ENCODE data around the gene STMP1. TPM values are rescaled to one million over a fixed set of nuclear protein-coding genes. Genes with fewer than 3 reads are reported as not detected.

STMP1 gene
- total and polyA plus RNA-seq, 2 of the 4 experiments (the other 2 are of a cell fraction), result 6.1 to 28.3 TPM

DNA sequence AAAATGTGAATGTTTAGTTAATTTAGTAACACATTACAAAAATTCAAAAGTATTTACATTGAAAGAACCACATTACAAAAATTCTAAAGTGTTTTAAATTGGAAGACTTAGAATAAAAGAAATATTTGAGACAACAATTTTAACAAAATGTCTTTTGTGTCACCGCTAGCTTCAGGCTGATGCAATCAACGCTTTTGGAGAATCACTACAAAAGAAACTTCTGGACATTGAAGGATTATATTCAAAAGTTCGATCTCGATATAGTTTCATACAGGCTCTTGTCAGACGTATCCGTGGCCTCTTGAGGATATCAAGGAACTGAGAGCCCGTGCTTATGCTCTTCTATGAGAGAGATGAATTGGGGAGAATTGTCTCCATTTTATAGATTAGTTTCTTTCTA, 14.1 kb upstream of the STMP1 start:
- CTCF ChIA-PET, result no interaction called here

More for the DNA sequence above, 14.1 kb upstream of the STMP1 start:
- H3K18ac ChIP-seq (ENCODE audit: low read depth, low read length), result no peak overlapping the region
- BruUV-seq (replicated peaks), result no TSS peak
- H3K56ac ChIP-seq (ENCODE audit: extremely low read depth, insufficient read depth, low read length), result no peak overlapping the region
- POLR2A ChIA-PET (ENCODE audit: unreplicated experiment), result no interaction called here
- no peak overlapping the region for H2BK120ac ChIP-seq (ENCODE audit: low read depth, low read length)
- in situ Hi-C loops (cut with MboI; ENCODE audit: low sequenced_read_pairs), result loop anchor here (10.0 kb wide), 1 partner anchor 373 kb away; no protein-coding TSS in a partner anchor
- no peak overlapping the region for H2BK20ac ChIP-seq (ENCODE audit: low read depth, low read length)
- no peaks in the 10 kb centered on the region for H3K79me1 ChIP-seq (ENCODE audit: low read depth in 1 of 2, low read length in 2 of 2)
- TF ChIP-seq CEBPB (IDR thresholded peaks at IDR 0.05; ENCODE audit: low read depth, low read length) (no peak), POLR2A (IDR thresholded peaks at IDR 0.05; ENCODE audit: low read depth, low read length) (no peak), MAZ (IDR thresholded peaks at IDR 0.05; ENCODE audit: borderline replicate concordance, low read depth, low read length) (no peak), NFE2L2 (IDR thresholded peaks at IDR 0.05; ENCODE audit: low read depth, low read length) (no peak), CHD1 (IDR thresholded peaks at IDR 0.05; ENCODE audit: low read depth, low read length) (no peak), MXI1 (IDR thresholded peaks at IDR 0.05; ENCODE audit: borderline replicate concordance, low read depth, low read length) (no peak), RAD21 (IDR thresholded peaks at IDR 0.05; ENCODE audit: low read length) (no peak), RFX5 (IDR thresholded peaks at IDR 0.05; ENCODE audit: low read depth, low read length) (no peak), FOS (IDR thresholded peaks at IDR 0.05; ENCODE audit: low read depth, low read length) (no peak), BHLHE40 (IDR thresholded peaks at IDR 0.05; ENCODE audit: low read depth, low read length) (no peak), MAFK (IDR thresholded peaks at IDR 0.05; ENCODE audit: low read depth, low read length) (no peak), RCOR1 (IDR thresholded peaks at IDR 0.05; ENCODE audit: insufficient replicate concordance, low read length) (no peak), SMC3 (IDR thresholded peaks at IDR 0.05; ENCODE audit: low read depth, low read length) (no peak)
- TF ChIP-seq, protein P1, sequence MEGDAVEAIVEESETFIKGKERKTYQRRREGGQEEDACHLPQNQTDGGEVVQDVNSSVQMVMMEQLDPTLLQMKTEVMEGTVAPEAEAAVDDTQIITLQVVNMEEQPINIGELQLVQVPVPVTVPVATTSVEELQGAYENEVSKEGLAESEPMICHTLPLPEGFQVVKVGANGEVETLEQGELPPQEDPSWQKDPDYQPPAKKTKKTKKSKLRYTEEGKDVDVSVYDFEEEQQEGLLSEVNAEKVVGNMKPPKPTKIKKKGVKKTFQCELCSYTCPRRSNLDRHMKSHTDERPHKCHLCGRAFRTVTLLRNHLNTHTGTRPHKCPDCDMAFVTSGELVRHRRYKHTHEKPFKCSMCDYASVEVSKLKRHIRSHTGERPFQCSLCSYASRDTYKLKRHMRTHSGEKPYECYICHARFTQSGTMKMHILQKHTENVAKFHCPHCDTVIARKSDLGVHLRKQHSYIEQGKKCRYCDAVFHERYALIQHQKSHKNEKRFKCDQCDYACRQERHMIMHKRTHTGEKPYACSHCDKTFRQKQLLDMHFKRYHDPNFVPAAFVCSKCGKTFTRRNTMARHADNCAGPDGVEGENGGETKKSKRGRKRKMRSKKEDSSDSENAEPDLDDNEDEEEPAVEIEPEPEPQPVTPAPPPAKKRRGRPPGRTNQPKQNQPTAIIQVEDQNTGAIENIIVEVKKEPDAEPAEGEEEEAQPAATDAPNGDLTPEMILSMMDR (conservative IDR thresholded peaks at IDR 0.05; ENCODE audit: low read depth, low read length), result no peak
- TF ChIP-seq, protein P2, sequence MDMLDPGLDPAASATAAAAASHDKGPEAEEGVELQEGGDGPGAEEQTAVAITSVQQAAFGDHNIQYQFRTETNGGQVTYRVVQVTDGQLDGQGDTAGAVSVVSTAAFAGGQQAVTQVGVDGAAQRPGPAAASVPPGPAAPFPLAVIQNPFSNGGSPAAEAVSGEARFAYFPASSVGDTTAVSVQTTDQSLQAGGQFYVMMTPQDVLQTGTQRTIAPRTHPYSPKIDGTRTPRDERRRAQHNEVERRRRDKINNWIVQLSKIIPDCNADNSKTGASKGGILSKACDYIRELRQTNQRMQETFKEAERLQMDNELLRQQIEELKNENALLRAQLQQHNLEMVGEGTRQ (IDR thresholded peaks at IDR 0.05; ENCODE audit: low read depth, low read length), result no peak
- TF ChIP-seq, protein P3, sequence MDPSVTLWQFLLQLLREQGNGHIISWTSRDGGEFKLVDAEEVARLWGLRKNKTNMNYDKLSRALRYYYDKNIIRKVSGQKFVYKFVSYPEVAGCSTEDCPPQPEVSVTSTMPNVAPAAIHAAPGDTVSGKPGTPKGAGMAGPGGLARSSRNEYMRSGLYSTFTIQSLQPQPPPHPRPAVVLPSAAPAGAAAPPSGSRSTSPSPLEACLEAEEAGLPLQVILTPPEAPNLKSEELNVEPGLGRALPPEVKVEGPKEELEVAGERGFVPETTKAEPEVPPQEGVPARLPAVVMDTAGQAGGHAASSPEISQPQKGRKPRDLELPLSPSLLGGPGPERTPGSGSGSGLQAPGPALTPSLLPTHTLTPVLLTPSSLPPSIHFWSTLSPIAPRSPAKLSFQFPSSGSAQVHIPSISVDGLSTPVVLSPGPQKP (IDR thresholded peaks at IDR 0.05; ENCODE audit: borderline replicate concordance, low read depth, low read length), result no peak
- WGBS, 2 experiments (ENCODE audit: extremely low coverage in 2 of 2, insufficient read length in 1 of 2), result no CpG with 5 or more reads among the region's 7 CpGs
- H3K4me2 ChIP-seq (ENCODE audit: low read depth, low read length), result no peak overlapping the region
- no peak overlapping the region for H2BK15ac ChIP-seq (ENCODE audit: low read depth, low read length)
- no peak overlapping the region for H2BK5ac ChIP-seq (ENCODE audit: low read depth, low read length, poor library complexity, severe bottlenecking)
- no peak overlapping the region for H4K91ac ChIP-seq (ENCODE audit: insufficient read depth, low read depth, low read length)
- H3K14ac ChIP-seq (replicated peaks; ENCODE audit: low read depth, low read length), result no peak overlapping the region
- H3K9ac ChIP-seq (ENCODE audit: low read depth, low read length), result no peak overlapping the region
- no peaks in the 10 kb centered on the region for H3K9me3 ChIP-seq (ENCODE audit: control insufficient read depth, insufficient read depth, low read length)
- H3K9me1 ChIP-seq (ENCODE audit: insufficient read depth, low read length), result 0 out of 2 replicates have a peak, but pooled peaks cover 5% of the 10 kb centered on the region
- peaks cover 11% of the 10 kb centered on the region for H3K36me3 ChIP-seq (ENCODE audit: control insufficient read depth, insufficient read depth, low read length)
- no peak overlapping the region for H3K23ac ChIP-seq (ENCODE audit: low read depth, low read length)
- H2AK9ac ChIP-seq (replicated peaks; ENCODE audit: low read depth, low read length, poor library complexity), result no peak overlapping the region
- no peak overlapping the region for H4K5ac ChIP-seq (ENCODE audit: low read depth, low read length)
- no peaks in the 10 kb centered on the region for H4K20me1 ChIP-seq (ENCODE audit: insufficient read depth, low read length)
- no peak overlapping the region for H3K4me3 ChIP-seq (ENCODE audit: insufficient read depth, low read depth, low read length)
- intact Hi-C loops (cut with micrococcal nuclease), result loop anchor here (10.0 kb wide), 1 partner anchor 963 kb away; no protein-coding TSS in a partner anchor
- H3K27ac ChIP-seq (ENCODE audit: insufficient read depth, low read length), result no peak overlapping the region
- no peaks in the 10 kb centered on the region for H3K27me3 ChIP-seq (ENCODE audit: control insufficient read depth, insufficient read depth, low read length)
- no peak for ATAC-seq (ENCODE audit: low read depth)
- H2AK5ac ChIP-seq (ENCODE audit: low read depth, low read length), result no peak overlapping the region
- no peak for DNase-seq
- H3K4ac ChIP-seq (ENCODE audit: low read depth, low read length), result no peak overlapping the region
- H2AFZ ChIP-seq (replicated peaks; ENCODE audit: low read length, poor library complexity), result no peak overlapping the region
- dilution Hi-C loops (cut with HindIII; ENCODE audit: low sequenced_read_pairs, unreplicated experiment), result no loop called here
- H3K4me1 ChIP-seq (ENCODE audit: control insufficient read depth, insufficient read depth, low read length), result peaks cover under 1% of the 10 kb centered on the region
- H4K8ac ChIP-seq (ENCODE audit: low read depth in 2 of 2, low read length in 2 of 2), result no peak overlapping the region

All from IMR-90 (cell line).